Activated CD8-positive, alpha-beta T cell treated with anti-CD3 and anti-CD28 coated beads, Interleukin-2, amount 10 ng/mL, durations not matched to agents 7 days and 5 days (primary cell): Measurements from ENCODE around the gene FYCO1. TPM values are rescaled to one million over a fixed set of nuclear protein-coding genes. Genes with fewer than 3 reads are reported as not detected.

Experiments used
- ATAC-seq: fragments of 150-1000 bp; cut with Tn5 transposase; one replicate; pipeline ENCODE4 v1.10.0; 2021; ENCODE audit warnings: moderate library complexity
- CTCF ChIA-PET: fragments of 350-600 bp; sonication (Branson Sonifier 250); formaldehyde crosslinking; loops from one replicate; lab custom pipeline; 2021; ENCODE audit warnings: antibody characterized with exemption; lab: Charles Lee
- POLR2A ChIA-PET: fragments of 350-600 bp; sonication (Branson Sonifier 250); formaldehyde crosslinking; loops from one replicate; lab custom pipeline; 2021; ENCODE audit warnings: antibody characterized with exemption; lab: Charles Lee
- DNase-seq: peaks from one replicate; pipeline ENCODE4 v3.0.0-alpha.2; 2020
- H3K27ac Mint-ChIP-seq: one replicate; pipeline ENCODE4 v1.8.0; 2021; ENCODE audit warnings: mild to moderate bottlenecking, mixed read lengths
- H3K27me3 Mint-ChIP-seq: one replicate; pipeline ENCODE4 v1.8.0; 2021; ENCODE audit warnings: low read depth, mixed read lengths
- H3K36me3 Mint-ChIP-seq: one replicate; pipeline ENCODE4 v1.8.0; 2021; ENCODE audit warnings: low read depth, mixed read lengths
- H3K4me1 Mint-ChIP-seq: one replicate; pipeline ENCODE4 v1.8.0; 2021; ENCODE audit warnings: low read depth, mixed read lengths
- H3K4me3 Mint-ChIP-seq: one replicate; pipeline ENCODE4 v1.8.0; 2021; ENCODE audit warnings: mild to moderate bottlenecking, mixed read lengths
- H3K9me3 Mint-ChIP-seq: one replicate; pipeline ENCODE4 v1.8.0; 2022; ENCODE audit warnings: mixed read lengths; ENCODE audit not compliant: insufficient read depth
- total RNA-seq, 2 experiments: library from RNA; stranded (reverse); gene quantifications; one replicate each; pipeline ENCODE4 v1.2.3, GENCODE V29; 2021

FYCO1 gene
- total RNA-seq, 2 experiments from 2014 or later: 16.6 to 19.5 TPM

DNA sequence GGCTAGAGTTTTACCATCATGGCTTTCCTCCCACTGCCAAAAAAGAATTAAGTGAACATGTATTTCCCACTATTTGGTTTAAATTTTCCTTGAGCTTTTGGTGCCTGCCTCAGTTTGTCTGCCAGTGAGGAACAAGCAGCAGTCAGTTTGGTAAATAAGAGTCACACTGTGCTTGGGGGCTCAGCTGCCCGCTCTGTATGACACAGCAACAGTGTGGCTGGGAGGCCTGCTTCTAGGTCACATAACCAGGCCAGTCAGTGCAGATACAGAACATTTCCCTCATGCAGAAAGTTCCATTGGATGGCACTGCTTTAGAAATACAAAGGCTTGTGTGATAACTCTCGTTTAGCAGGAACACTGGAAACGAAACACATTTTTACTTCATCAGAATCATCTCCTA is 25.7 kb downstream of the FYCO1 start:
- peaks cover 91% of the 10 kb centered on the region for H3K4me1 Mint-ChIP-seq
- H3K27me3 Mint-ChIP-seq: no peaks in the 10 kb centered on the region
- no peak overlapping the region for H3K4me3 Mint-ChIP-seq
- ATAC-seq (no peak), DNase-seq (no peak)
- no peak overlapping the region for H3K27ac Mint-ChIP-seq
- peaks cover 92% of the 10 kb centered on the region for H3K36me3 Mint-ChIP-seq
- ChIA-PET POLR2A (interaction anchor here (0.5 kb wide), 1 partner anchor 17 kb away, joined by 3 read pairs; no protein-coding TSS in a partner anchor), CTCF (interaction anchor here (1.2 to 14.4 kb wide), 4 partner anchors 11 to 244 kb away, joined by 3 to 171 read pairs (median 4); no protein-coding TSS in a partner anchor)
- H3K9me3 Mint-ChIP-seq: no peaks in the 10 kb centered on the region

DNA sequence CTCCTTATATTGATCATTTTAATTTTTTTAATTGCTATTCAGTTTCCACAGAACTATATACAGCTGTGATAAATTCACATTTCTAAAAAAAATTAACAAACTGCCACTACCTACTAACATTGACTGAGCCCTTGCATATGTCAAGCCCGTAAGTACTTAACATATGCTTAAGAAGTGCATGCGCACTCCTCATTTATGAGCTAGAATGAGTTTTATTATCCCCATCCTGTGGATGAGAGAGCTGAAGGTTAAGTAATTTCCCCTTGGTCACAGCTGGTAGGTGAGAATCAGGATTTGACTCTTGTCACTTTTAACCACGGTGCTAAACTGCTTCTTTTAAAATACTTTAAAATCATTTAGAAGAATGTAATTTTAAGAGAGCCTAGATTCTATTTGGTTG is 26.5 kb downstream of the FYCO1 start:
- H3K9me3 Mint-ChIP-seq: no peaks in the 10 kb centered on the region
- H3K4me1 Mint-ChIP-seq: peaks cover 91% of the 10 kb centered on the region
- POLR2A ChIA-PET: interaction anchor here (0.8 to 2.1 kb wide), 3 partner anchors 11 to 24 kb away, joined by 3 to 9 read pairs (median 3); no protein-coding TSS in a partner anchor
- DNase-seq: no peak
- no peaks in the 10 kb centered on the region for H3K27me3 Mint-ChIP-seq
- H3K36me3 Mint-ChIP-seq: peaks cover 91% of the 10 kb centered on the region
- CTCF ChIA-PET: interaction anchor here (0.9 to 14.4 kb wide), 9 partner anchors 10 to 245 kb away, joined by 3 to 171 read pairs (median 4); partner anchors contain the start of gene CXCR6
- ATAC-seq: no peak
- no peak overlapping the region for H3K4me3 Mint-ChIP-seq
- H3K27ac Mint-ChIP-seq: no peak overlapping the region

DNA sequence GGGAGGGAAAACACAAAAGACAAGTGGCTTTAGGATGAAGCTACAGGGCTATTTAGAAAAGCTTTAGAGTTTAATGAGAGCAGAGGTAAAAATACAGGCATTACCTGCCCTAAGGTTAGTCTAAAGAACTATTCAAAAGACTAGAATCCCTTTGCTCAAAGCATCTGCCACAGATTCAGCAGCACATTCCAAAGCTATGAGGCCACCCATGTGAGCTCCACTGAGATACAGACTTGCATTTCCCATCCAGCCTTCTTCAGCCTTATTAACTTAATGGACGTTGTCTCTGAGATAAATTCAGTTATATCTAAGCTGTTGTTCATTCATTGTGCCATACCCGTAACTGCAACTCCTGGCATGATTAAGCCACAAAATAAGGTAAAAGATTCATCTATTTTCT is 26.9 kb downstream of the FYCO1 start:
- no peaks in the 10 kb centered on the region for H3K27me3 Mint-ChIP-seq
- peaks cover 94% of the 10 kb centered on the region for H3K4me1 Mint-ChIP-seq
- no peak overlapping the region for H3K4me3 Mint-ChIP-seq
- ChIA-PET CTCF (interaction anchor here (0.9 to 14.4 kb wide), 11 partner anchors 10 to 245 kb away, joined by 3 to 171 read pairs (median 4); partner anchors contain the start of genes CXCR6 and FYCO1), POLR2A (interaction anchor here (0.8 to 2.1 kb wide), 3 partner anchors 11 to 24 kb away, joined by 3 to 9 read pairs (median 3); no protein-coding TSS in a partner anchor)
- ATAC-seq: no peak
- no peaks in the 10 kb centered on the region for H3K9me3 Mint-ChIP-seq
- H3K27ac Mint-ChIP-seq: no peak overlapping the region
- no peak for DNase-seq
- peaks cover 93% of the 10 kb centered on the region for H3K36me3 Mint-ChIP-seq

DNA sequence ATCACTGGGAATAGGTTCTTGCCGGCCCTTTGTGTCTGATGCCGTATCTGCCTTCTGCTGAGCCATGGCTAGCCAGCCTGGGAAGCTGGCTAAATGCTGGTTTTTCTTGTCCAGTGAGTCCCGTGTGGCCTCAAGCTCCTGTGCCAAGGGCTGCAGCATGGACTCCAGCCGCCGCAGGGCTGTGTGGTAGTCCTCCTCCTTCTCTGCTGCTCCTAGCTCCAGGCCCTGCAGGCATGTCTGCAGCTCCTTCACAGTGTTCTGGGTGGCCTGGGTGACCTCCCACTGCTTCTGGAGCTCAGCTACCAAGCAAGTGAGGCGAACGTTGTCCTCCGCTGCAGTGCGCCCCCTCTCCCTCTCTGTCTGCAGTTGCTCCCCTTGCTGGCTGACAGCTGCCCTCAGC is 27.5 kb downstream of the FYCO1 start:
- Mint-ChIP-seq H3K27me3 (no peaks in the 10 kb centered on the region), H3K36me3 (peaks cover 93% of the 10 kb centered on the region), H3K4me1 (peaks cover 94% of the 10 kb centered on the region), H3K4me3 (no peak overlapping the region), H3K9me3 (no peaks in the 10 kb centered on the region), H3K27ac (peak overlapping the region; percentile 49)
- DNase-seq (no peak), ATAC-seq (no peak)
- ChIA-PET CTCF (interaction anchor here (1.0 to 14.4 kb wide), 7 partner anchors 8 to 116 kb away, joined by 3 to 171 read pairs (median 8); partner anchors contain the start of gene FYCO1), POLR2A (interaction anchor here (2.1 kb wide), 1 partner anchor 10 kb away, joined by 9 read pairs; no protein-coding TSS in a partner anchor)

DNA sequence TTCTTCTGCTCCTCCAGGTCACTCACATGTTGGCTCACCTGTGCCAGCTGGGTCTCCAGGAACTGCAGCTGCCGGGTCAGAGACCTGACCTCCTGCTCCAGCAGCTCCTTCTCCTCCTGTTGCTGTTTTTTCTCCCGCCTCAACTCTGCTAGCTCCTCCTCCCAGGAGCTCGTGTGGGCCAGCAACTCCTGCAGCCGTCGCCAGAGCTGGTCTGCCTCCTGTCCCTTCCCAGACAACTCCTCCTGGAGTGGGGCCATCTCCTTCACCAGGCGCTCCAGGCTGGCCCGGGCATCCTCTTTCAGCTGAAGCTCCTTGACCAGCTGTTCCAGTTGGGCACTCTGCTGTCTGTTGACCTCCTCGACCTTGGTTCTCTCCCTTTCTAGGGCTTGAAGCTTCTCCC is 27.9 kb downstream of the FYCO1 start:
- Mint-ChIP-seq H3K4me3 (no peak overlapping the region), H3K36me3 (peaks cover 93% of the 10 kb centered on the region), H3K27ac (peak overlapping the region; percentile 49), H3K4me1 (peaks cover 94% of the 10 kb centered on the region), H3K9me3 (no peaks in the 10 kb centered on the region), H3K27me3 (no peaks in the 10 kb centered on the region)
- ChIA-PET POLR2A (interaction anchor here (2.1 kb wide), 1 partner anchor 10 kb away, joined by 9 read pairs; no protein-coding TSS in a partner anchor), CTCF (interaction anchor here (1.0 to 14.4 kb wide), 9 partner anchors 8 to 278 kb away, joined by 3 to 171 read pairs (median 24); partner anchors contain the start of gene FYCO1)
- DNase-seq: no peak
- ATAC-seq: no peak

DNA sequence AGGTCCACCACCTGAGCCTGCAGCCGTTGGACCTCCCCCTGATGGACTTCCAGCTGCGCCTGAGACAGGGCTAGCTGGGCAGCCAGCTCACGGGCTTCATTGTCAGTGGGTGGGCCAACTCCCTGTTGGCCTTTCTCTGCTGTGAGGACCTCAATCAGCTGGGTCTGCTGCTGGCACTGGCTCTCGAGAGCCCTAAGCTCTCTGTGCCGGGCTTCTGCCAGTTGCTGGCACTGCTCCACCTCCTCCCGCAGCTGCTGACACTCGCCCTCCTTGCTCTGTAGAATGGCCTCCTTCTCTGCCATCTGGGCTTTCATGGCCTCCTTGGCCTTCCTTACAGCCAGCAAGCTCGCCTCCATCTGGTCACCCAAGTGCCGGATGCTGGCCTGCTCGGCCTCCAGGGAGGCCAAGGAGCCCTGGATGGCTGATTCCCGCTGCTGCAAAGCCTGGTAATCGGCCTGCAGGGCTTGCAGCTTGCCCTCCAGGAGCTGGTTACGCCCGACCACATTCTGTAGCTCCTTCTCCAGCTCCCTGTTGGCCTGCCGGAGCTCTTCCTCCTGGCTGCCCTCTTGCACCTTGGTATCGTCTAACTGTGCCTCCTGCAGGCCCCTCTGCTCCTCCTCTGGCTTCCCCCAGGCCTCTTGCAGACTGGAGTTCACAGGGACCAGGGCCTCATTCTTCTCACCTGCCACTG is 28.5 kb downstream of the FYCO1 start:
- peaks cover 95% of the 10 kb centered on the region for H3K4me1 Mint-ChIP-seq
- H3K9me3 Mint-ChIP-seq: no peaks in the 10 kb centered on the region
- H3K27me3 Mint-ChIP-seq: no peaks in the 10 kb centered on the region
- POLR2A ChIA-PET: interaction anchor here (0.6 to 6.2 kb wide), 5 partner anchors 9 to 195 kb away, joined by 3 to 31 read pairs (median 9); partner anchors contain the start of gene FYCO1
- peaks cover 94% of the 10 kb centered on the region for H3K36me3 Mint-ChIP-seq
- CTCF ChIA-PET: interaction anchor here (0.8 to 14.4 kb wide), 10 partner anchors 9 to 404 kb away, joined by 3 to 171 read pairs (median 18); partner anchors contain the start of genes CCR5, CXCR6 and FYCO1
- H3K27ac Mint-ChIP-seq: peak overlapping the region; percentile 49
- H3K4me3 Mint-ChIP-seq: no peak overlapping the region
- ATAC-seq (no peak), DNase-seq (no peak)

DNA sequence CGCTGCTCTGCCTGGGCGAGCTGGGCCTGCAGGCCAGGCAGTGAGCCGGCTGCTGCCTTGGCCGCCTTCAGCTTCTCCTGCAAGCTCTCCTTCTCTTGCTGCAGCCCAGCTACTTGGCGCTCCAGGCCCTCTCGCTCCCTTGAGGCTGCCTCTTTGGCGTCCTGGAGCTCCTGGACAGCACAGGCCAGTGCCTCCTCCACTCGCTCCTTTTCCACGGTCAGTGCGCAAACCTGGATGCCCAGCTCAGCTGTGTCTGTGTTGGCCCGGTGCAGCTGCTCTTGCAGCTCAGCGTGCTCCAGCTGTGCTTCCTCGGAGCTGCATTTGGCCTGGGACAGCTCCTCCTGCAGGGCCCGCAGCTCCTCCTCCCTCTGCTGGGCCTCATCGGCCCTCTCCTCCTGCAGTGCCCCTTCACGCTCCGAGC is 29.2 kb downstream of the FYCO1 start:
- POLR2A ChIA-PET: interaction anchor here (0.6 to 6.2 kb wide), 6 partner anchors 10 to 195 kb away, joined by 3 to 31 read pairs (median 4); partner anchors contain the start of genes CXCR6 and FYCO1
- DNase-seq (no peak), ATAC-seq (no peak)
- CTCF ChIA-PET: interaction anchor here (0.9 to 14.4 kb wide), 11 partner anchors 10 to 406 kb away, joined by 3 to 171 read pairs (median 12); partner anchors contain the start of genes CXCR6 and FYCO1
- Mint-ChIP-seq H3K4me3 (no peak overlapping the region), H3K27ac (peak overlapping the region; percentile 87), H3K27me3 (no peaks in the 10 kb centered on the region), H3K36me3 (peaks cover 94% of the 10 kb centered on the region), H3K4me1 (peaks cover 95% of the 10 kb centered on the region), H3K9me3 (no peaks in the 10 kb centered on the region)

DNA sequence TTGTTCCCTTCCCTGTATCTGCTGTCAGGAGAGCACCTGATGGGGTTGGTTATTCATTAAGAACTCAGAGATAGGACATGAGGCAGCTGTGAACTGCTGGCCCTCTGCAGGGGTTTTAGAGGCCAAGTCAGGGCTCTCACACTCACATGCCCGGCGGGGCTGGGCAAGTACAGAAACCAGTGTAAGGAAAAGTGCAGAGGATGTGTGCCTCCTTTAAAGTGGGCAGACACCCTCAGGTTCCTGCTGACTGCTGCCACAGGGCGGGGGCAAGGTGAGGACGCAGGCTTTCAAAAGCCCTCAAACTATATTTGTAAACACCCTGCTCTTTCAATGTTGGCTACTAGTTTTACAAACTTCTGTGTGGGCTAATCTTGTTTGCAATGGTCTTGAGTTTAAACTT is 30.0 kb downstream of the FYCO1 start:
- DNase-seq (peak; percentile 50), ATAC-seq (peak; percentile 54)
- no peaks in the 10 kb centered on the region for H3K9me3 Mint-ChIP-seq
- peaks cover 96% of the 10 kb centered on the region for H3K36me3 Mint-ChIP-seq
- peak overlapping the region; percentile 87 for H3K27ac Mint-ChIP-seq
- peaks cover 94% of the 10 kb centered on the region for H3K4me1 Mint-ChIP-seq
- CTCF ChIA-PET: interaction anchor here (0.7 to 14.4 kb wide), 14 partner anchors 10 to 523 kb away, joined by 3 to 171 read pairs (median 6); partner anchors contain the start of genes CXCR6 and FYCO1
- H3K4me3 Mint-ChIP-seq: peak overlapping the region; percentile 39
- POLR2A ChIA-PET: interaction anchor here (1.4 to 6.2 kb wide), 5 partner anchors 8 to 29 kb away, joined by 4 to 31 read pairs (median 15); partner anchors contain the start of genes CXCR6 and FYCO1
- H3K27me3 Mint-ChIP-seq: no peaks in the 10 kb centered on the region

DNA sequence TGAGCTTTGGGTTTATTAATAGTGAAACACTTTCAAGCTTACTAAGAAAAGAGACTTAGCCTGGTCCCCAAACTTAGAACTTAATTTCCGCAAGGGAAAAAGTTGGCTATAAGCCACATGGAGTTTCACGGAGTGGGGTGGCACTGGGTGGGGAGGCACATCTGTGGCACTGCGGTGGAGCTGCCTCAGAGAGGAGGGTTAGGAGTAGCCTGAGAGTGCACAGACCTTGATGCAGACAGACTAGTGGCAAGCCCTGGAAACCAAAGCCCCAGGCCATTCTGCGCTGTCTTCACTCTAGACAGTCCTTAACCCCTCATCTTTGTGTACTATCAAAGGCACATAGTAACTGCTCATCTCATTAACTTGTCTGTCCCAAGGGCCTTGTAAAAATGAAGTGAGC is 30.4 kb downstream of the FYCO1 start:
- ATAC-seq: peak; percentile 49
- CTCF ChIA-PET: interaction anchor here (0.7 to 14.4 kb wide), 15 partner anchors 9 to 523 kb away, joined by 3 to 171 read pairs (median 5); partner anchors contain the start of genes CXCR6 and FYCO1
- Mint-ChIP-seq H3K9me3 (no peaks in the 10 kb centered on the region), H3K27me3 (no peaks in the 10 kb centered on the region), H3K36me3 (peaks cover 96% of the 10 kb centered on the region), H3K4me3 (peak overlapping the region; percentile 39), H3K27ac (peak overlapping the region; percentile 87), H3K4me1 (peaks cover 91% of the 10 kb centered on the region)
- POLR2A ChIA-PET: interaction anchor here (1.4 to 6.2 kb wide), 5 partner anchors 8 to 30 kb away, joined by 4 to 31 read pairs (median 15); partner anchors contain the start of genes CXCR6 and FYCO1
- no peak for DNase-seq

DNA sequence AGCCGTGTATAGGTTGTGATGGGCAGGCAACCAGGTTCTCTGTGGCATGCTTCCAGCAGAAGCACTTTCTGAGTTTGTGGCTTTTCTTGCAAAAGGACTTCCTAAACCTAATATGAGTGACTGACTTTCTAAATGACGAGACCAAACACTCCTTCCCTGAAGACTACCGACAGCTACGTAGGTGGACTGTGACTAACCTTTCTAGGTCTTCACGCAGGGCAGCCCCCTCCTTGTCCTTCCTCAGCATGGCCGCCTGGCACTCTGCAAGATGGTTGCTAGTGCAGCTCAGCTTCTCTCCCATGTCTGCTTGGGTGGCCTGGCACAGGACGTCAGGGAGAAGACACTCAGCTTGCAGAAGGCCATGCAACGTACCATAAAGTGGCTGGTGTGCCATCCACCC is 31.5 kb downstream of the FYCO1 start:
- Mint-ChIP-seq H3K4me3 (peak overlapping the region; percentile 9), H3K36me3 (peaks cover 96% of the 10 kb centered on the region), H3K9me3 (no peaks in the 10 kb centered on the region), H3K27me3 (no peaks in the 10 kb centered on the region), H3K27ac (peak overlapping the region; percentile 87), H3K4me1 (peaks cover 91% of the 10 kb centered on the region)
- DNase-seq: peak; percentile 59
- ChIA-PET CTCF (interaction anchor here (1.4 to 14.4 kb wide), 9 partner anchors 12 to 312 kb away, joined by 3 to 171 read pairs (median 24); partner anchors contain the start of genes CXCR6 and FYCO1), POLR2A (interaction anchor here (0.7 to 6.2 kb wide), 6 partner anchors 12 to 31 kb away, joined by 3 to 31 read pairs (median 13); partner anchors contain the start of genes CXCR6 and FYCO1)
- ATAC-seq: peak; percentile 50

DNA sequence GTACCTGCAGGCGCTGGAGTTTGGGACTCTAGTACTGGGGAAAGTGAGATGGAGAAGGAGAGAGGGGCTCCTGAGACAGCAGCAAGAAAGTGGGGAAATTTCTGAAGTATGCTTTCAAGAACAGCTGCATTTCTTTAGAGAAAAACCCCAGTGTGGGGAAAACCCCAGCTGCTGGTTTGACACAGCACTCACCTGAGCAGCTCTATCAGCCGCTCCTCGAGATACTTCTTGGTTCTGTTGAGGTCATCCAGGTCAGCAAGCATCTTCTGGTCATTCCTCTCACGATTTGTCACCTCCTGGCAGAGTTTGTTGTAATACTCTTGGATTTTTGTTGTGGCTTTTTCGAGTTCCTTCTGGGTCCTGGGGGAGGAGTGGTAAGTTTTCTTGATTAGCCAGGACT is 33.6 kb downstream of the FYCO1 start:
- H3K4me3 Mint-ChIP-seq: no peak overlapping the region
- ATAC-seq: no peak
- peaks cover 96% of the 10 kb centered on the region for H3K36me3 Mint-ChIP-seq
- POLR2A ChIA-PET: interaction anchor here (0.6 to 6.2 kb wide), 6 partner anchors 10 to 33 kb away, joined by 3 to 31 read pairs (median 8); partner anchors contain the start of genes CXCR6 and FYCO1
- no peaks in the 10 kb centered on the region for H3K27me3 Mint-ChIP-seq
- H3K9me3 Mint-ChIP-seq: no peaks in the 10 kb centered on the region
- H3K27ac Mint-ChIP-seq: no peak overlapping the region
- no peak for DNase-seq
- CTCF ChIA-PET: interaction anchor here (0.8 to 14.4 kb wide), 10 partner anchors 9 to 315 kb away, joined by 3 to 171 read pairs (median 5); partner anchors contain the start of genes CXCR6 and FYCO1
- peaks cover 90% of the 10 kb centered on the region for H3K4me1 Mint-ChIP-seq
